ENCODE data around the gene CPNE5.

CPNE5 gene

DNA sequence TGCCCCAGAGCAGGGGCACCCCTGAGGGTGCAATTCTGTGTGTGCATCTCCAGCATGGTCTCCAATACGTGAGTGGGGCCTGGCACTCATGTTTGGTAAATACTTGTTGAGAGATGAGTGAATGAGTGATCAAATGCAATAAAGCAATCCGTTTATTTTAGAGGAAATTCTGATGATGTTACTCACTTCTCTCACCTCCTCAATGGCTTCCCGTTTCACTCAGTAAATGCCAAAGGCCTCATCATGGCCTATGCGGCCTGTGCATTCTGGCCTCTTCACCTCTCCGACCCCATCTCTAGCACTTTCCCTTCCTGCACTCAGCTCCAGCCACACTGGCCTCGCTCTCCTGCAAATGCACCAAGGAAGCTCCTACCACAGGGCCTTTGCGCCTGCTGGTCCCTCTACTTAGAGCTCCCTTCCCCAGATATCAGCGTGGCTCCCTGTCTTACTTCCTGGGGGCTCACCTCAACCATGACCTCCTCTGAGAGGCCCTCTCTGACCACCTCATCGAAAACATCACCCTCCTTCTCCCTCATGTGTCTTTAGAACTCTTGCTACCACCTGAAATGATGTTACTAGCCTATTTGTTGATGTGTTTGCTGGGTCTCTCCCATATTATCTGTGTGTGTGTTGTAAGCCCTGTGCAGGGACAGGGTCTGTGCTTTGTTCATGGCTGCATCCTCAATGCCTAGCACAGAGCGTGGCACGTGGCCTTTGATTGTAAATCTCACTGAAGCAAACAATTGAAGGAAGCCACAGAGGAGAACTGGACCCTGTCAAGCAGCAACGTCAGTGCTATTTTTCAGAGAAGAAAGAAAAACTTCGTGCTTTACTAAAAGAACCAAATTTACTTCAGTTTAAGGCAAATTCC lies 99.1 kb downstream of the CPNE5 start:
- TF ChIP-seq FOXP2 (optimal IDR thresholded peaks at IDR 0.05; ENCODE audit: borderline replicate concordance, extremely low read depth, extremely low read length, insufficient read depth), result no peak

DNA sequence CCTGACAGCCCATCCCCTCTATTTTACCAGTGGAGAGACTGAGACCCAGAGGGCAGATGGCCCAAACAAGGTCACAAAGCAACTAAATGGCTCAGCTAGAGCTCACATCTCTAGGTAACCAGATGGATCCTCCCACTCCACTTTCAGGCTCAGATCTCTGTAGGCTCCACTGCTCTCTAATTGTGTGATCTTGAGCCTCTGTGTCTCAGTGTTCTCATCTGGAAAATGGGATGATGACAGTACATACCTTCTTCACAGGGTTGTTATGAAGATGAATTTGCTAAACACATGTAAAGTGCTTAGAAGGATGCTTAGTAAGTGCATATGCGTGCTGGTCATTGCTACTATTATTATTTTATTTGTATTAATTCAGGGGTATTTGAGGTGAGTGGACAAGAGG lies 101.1 kb downstream of the CPNE5 start:
- TF ChIP-seq FOXP2 (optimal IDR thresholded peaks at IDR 0.05; ENCODE audit: borderline replicate concordance, extremely low read depth, extremely low read length, insufficient read depth), result no peak
- no peak for TF ChIP-seq POLR2AphosphoS5 (IDR thresholded peaks at IDR 0.05; ENCODE audit: low read depth, low read length)
- no peak for TF ChIP-seq TAF1 (IDR thresholded peaks at IDR 0.05; ENCODE audit: borderline replicate concordance, insufficient read depth, low read length)
- TF ChIP-seq, protein P1, sequence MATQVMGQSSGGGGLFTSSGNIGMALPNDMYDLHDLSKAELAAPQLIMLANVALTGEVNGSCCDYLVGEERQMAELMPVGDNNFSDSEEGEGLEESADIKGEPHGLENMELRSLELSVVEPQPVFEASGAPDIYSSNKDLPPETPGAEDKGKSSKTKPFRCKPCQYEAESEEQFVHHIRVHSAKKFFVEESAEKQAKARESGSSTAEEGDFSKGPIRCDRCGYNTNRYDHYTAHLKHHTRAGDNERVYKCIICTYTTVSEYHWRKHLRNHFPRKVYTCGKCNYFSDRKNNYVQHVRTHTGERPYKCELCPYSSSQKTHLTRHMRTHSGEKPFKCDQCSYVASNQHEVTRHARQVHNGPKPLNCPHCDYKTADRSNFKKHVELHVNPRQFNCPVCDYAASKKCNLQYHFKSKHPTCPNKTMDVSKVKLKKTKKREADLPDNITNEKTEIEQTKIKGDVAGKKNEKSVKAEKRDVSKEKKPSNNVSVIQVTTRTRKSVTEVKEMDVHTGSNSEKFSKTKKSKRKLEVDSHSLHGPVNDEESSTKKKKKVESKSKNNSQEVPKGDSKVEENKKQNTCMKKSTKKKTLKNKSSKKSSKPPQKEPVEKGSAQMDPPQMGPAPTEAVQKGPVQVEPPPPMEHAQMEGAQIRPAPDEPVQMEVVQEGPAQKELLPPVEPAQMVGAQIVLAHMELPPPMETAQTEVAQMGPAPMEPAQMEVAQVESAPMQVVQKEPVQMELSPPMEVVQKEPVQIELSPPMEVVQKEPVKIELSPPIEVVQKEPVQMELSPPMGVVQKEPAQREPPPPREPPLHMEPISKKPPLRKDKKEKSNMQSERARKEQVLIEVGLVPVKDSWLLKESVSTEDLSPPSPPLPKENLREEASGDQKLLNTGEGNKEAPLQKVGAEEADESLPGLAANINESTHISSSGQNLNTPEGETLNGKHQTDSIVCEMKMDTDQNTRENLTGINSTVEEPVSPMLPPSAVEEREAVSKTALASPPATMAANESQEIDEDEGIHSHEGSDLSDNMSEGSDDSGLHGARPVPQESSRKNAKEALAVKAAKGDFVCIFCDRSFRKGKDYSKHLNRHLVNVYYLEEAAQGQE (IDR thresholded peaks at IDR 0.05; ENCODE audit: insufficient read depth in 1 of 2, low read depth in 2 of 2, low read length in 2 of 2), result no peak
- no peak for TF ChIP-seq SIN3A (IDR thresholded peaks at IDR 0.05; ENCODE audit: borderline replicate concordance, insufficient read depth, low read length)

DNA sequence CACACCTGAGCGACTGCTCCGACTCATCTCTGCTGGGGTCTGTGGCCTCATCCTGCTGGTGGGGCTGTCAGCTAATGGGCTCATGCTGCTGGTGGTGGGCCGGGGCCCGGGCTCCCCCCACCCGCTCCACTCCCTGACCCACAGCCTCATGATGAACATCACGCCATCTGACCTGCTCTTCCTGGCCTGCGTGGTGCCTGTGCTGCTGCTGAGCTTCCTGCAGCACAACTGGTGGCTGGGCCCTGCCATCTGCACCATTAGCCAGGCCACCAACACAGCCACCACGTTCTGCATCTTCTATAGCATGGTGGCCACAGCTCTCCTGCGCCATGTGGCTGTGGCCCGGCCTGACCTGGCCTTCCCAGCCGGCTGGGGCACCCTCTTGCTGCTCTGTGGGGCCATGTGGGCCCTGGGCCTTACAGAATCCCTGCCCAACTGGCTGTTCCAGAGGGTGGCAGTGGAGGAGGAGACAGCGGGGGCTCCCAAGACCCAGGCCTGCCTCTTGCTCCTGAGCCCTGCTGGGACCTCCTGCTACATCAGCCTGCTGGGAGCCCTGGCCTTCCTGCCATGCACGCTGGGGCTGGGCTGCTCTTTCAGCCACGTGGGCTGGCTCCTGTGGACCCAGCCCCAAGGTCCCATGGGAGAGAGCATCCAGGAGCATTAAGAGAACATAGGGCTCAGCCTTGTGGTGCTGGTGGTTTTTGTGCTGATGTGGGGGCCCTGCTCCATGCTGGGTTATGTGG lies 102.0 kb downstream of the CPNE5 start:
- TF ChIP-seq SIN3A (IDR thresholded peaks at IDR 0.05; ENCODE audit: borderline replicate concordance, insufficient read depth, low read length) (no peak), TAF1 (IDR thresholded peaks at IDR 0.05; ENCODE audit: borderline replicate concordance, insufficient read depth, low read length) (no peak), FOXP2 (optimal IDR thresholded peaks at IDR 0.05; ENCODE audit: borderline replicate concordance, extremely low read depth, extremely low read length, insufficient read depth) (no peak), POLR2AphosphoS5 (IDR thresholded peaks at IDR 0.05; ENCODE audit: low read depth, low read length) (no peak)
- TF ChIP-seq, protein P1 (IDR thresholded peaks at IDR 0.05; ENCODE audit: insufficient read depth in 1 of 2, low read depth in 2 of 2, low read length in 2 of 2), result no peak

DNA sequence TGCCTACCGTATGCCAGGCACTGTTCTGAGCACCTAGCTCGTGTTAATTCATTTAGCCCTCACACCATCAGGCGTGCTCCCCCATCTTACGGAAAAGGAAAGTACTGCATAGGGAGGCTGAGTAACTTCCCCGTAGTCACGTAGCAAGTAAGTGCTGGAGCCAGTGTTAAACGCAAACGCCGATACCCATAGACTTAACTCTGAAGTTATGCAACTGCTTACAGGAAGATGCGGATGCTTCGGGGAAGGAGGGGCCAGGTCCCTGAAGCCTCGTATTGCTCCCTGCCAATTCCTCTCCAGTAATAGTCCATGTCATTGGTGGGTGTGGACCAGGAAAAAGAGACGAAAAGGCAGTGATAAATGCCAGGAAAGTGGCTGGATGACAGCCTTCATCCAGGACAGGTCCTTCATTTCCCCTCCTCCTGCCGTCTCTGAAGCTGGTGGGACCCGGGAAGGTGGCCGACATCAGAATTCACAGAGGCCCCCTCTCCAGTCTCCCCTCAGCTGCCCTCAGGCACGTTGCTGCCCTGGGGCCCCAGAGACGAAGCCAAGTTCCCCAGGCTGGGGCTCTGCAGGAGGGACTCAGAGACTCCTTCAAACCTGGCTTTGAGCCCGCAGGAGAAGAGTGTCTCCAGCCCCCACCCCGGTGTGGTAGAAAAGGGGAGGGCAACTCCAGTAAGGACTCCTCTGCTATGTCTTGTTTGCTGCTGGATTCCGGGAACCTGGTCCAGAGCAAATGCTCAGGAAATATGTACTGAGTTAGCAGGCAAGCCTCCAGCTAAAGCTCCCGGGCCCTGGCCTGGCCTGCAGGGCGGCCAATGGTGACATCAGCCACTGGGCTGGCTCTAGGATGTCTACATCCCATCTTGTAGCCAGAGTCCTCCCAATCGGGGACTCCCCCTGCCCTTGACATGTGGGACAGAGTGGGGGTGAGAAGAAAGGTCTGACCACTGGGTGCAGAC lies 103.9 kb downstream of the CPNE5 start:
- TF ChIP-seq, protein P1 (IDR thresholded peaks at IDR 0.05; ENCODE audit: insufficient read depth in 1 of 2, low read depth in 2 of 2, low read length in 2 of 2), result no peak
- TF ChIP-seq TAF1 (IDR thresholded peaks at IDR 0.05; ENCODE audit: borderline replicate concordance, insufficient read depth, low read length), result no peak
- no peak for TF ChIP-seq SIN3A (IDR thresholded peaks at IDR 0.05; ENCODE audit: borderline replicate concordance, insufficient read depth, low read length)
- no peak for TF ChIP-seq POLR2AphosphoS5 (IDR thresholded peaks at IDR 0.05; ENCODE audit: low read depth, low read length)
- TF ChIP-seq FOXP2 (optimal IDR thresholded peaks at IDR 0.05; ENCODE audit: borderline replicate concordance, extremely low read depth, extremely low read length, insufficient read depth), result no peak

DNA sequence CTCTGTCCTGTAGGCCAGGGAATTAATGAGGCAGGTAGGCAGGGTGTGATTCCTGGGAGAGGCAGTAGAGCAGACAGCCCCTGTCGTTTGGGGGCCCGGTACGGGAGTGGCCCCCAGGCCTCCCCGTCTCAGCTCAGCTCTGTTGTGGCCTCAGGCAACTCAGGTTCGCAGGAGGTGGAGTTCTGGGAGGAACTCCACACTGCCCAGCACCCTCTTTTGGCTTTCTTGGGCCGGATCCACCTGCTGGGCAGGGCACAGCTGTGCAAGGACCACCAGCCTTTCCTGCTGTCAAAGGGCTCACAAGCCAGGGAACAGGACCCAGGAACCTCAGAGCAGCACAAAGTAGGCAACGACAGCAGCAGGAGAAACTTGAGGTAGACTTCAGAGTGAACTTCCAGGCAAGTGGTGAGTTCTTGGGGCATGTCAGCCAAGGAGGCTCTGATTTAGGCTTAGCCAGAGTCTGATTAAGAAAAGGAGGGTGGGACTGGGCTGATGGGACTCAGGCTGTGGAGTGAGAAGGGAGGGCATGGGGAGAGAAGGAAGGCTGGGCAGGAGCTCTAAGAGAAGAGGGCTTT lies 104.7 kb downstream of the CPNE5 start:
- TF ChIP-seq FOXP2 (optimal IDR thresholded peaks at IDR 0.05; ENCODE audit: borderline replicate concordance, extremely low read depth, extremely low read length, insufficient read depth) (no peak), POLR2AphosphoS5 (IDR thresholded peaks at IDR 0.05; ENCODE audit: low read depth, low read length) (no peak)

All from PFSK-1 (cell line).